Mucosa of descending colon (tissue), 3 donors: ENCODE measurements around the gene ALG9. TPM values are rescaled to one million over a fixed set of nuclear protein-coding genes. Genes with fewer than 3 reads are reported as not detected.

Experiments used
- ATAC-seq: fragments of 200-7000 bp; cut with Tn5 transposase; one replicate; pipeline ENCODE4 v1.9.1; 2020; ENCODE audit warnings: mild to moderate bottlenecking, moderate library complexity
- DNase-seq, 3 donors: peaks; one replicate each; pipeline ENCODE4 v3.0.0-alpha.2; 2020
- H3K36me3 ChIP-seq: fragments of 200-600 bp; one replicate; pipeline ENCODE4 v1.8.0; 2021; ENCODE audit warnings: low read depth, mild to moderate bottlenecking
- H3K4me1 ChIP-seq: fragments of 200-600 bp; one replicate; pipeline ENCODE4 v1.8.0; 2021; ENCODE audit warnings: low read depth, mild to moderate bottlenecking
- H3K4me3 ChIP-seq: fragments of 200-600 bp; one replicate; pipeline ENCODE4 v1.8.0; 2021; ENCODE audit warnings: mild to moderate bottlenecking
- H3K9me3 ChIP-seq: fragments of 200-600 bp; one replicate; pipeline ENCODE4 v1.8.0; 2021; ENCODE audit warnings: mild to moderate bottlenecking
- CTCF ChIP-seq: fragments of 200-600 bp; IDR thresholded peaks from one replicate; pipeline ENCODE4 v1.8.0; 2022; ENCODE audit warnings: antibody characterized with exemption, mild to moderate bottlenecking
- intact Hi-C, 2 donors: fragments of 100-400 bp; cut with DNase I in 1 of 2; cut with micrococcal nuclease in 1 of 2; formaldehyde crosslinking; loops; one replicate each; pipeline versions ENCODE4 v1.11.0 to v1.11.1; 2022; cut with DNase I, micrococcal nuclease
- total RNA-seq, 3 donors: library from RNA; stranded (reverse); fragmentation: NEBNext Ultra II Directional in 2 of 3; extraction: Animal tissue kit (Norgen Biotek cat#: 25700) in 2 of 3; gene quantifications; one replicate each; pipeline versions ENCODE4 v1.2.1 to v1.2.4, GENCODE V29; 2021 to 2023
- donor health status: DM: no; HTN: no; CAD: no; lungs with moderate emphysema.
- donor health status: DM: no; HTN: no; CAD: no.
- donor health status: DM: no; HTN: yes; CAD: no.

ALG9 gene
- total RNA-seq, 3 donors from 2014 or later, result 16.7 to 29.3 (median 21.1) TPM

GRCh38 chr11:111792955-111793500, 78.4 kb downstream of the ALG9 start:
- H3K9me3 ChIP-seq, result peaks cover 9% of the 10 kb centered on the region
- H3K4me1 ChIP-seq, result no peaks in the 10 kb centered on the region
- DNase-seq (no peak), ATAC-seq (no peak)
- no peak for TF ChIP-seq CTCF
- no peak overlapping the region for H3K4me3 ChIP-seq
- no peaks in the 10 kb centered on the region for H3K36me3 ChIP-seq
- intact Hi-C loops, result no loop called here

DNA sequence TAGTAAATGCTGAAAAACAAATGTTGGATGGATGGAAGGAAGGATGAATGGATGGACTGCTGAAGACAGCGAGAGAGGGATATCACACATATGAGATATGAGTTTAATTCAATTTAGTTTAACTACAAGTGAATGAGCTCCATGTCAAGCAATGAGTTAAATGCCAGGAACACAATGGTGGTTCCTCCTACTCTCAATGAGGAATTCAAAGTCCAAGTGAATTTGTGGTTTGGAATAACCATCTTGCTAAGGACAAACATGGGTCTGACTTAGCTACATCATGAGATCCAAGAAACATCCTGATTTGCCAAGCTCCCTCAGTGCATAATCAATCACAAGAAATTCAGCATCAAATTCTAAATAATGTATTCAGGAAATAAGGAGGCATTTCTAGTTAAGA, 79.1 kb downstream of the ALG9 start:
- Histone ChIP-seq H3K9me3 (peaks cover 3% of the 10 kb centered on the region), H3K4me3 (no peak overlapping the region), H3K4me1 (no peaks in the 10 kb centered on the region), H3K36me3 (no peaks in the 10 kb centered on the region)
- no peak for ATAC-seq
- intact Hi-C loops, result no loop called here
- no peak for DNase-seq
- no peak for TF ChIP-seq CTCF

GRCh38 chr11:111788464-111788863, 82.9 kb downstream of the ALG9 start:
- intact Hi-C loops, result loop anchor here in 1 of 2 donors (10.0 kb wide), 1 partner anchor 46 kb away; no protein-coding TSS in a partner anchor
- ATAC-seq (no peak), DNase-seq (no peak)
- Histone ChIP-seq H3K9me3 (no peaks in the 10 kb centered on the region), H3K4me3 (no peak overlapping the region), H3K4me1 (no peaks in the 10 kb centered on the region), H3K36me3 (no peaks in the 10 kb centered on the region)
- no peak for TF ChIP-seq CTCF

DNA sequence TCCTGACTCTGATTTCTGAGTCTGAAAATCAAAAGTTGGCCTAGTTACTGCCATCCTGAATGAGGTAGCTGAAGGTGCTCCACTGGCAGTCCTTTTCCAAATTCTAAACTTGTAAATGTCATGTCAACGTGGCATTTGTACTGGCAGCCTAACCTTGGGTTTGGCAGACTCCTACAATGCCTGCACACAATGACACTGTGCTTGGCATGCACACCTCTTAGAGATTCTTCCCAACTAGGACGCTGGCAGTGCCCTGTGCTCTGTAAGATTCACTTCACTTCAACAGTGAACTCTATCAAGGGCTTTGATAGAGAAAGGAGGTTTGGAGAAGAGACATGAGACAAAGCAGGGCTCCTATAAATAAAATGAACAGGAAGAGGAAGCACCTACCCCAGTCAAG, 83.3 kb downstream of the ALG9 start:
- Histone ChIP-seq H3K4me3 (no peak overlapping the region), H3K4me1 (no peaks in the 10 kb centered on the region), H3K36me3 (no peaks in the 10 kb centered on the region), H3K9me3 (no peaks in the 10 kb centered on the region)
- no peak for ATAC-seq
- TF ChIP-seq CTCF, result no peak
- intact Hi-C loops, result loop anchor here in 1 of 2 donors (10.0 kb wide), 1 partner anchor 47 kb away; no protein-coding TSS in a partner anchor
- DNase-seq, result no peak

GRCh38 chr11:111785886-111786412, 85.4 kb downstream of the ALG9 start:
- Histone ChIP-seq H3K4me3 (no peak overlapping the region), H3K4me1 (peaks cover 9% of the 10 kb centered on the region), H3K36me3 (no peaks in the 10 kb centered on the region), H3K9me3 (no peaks in the 10 kb centered on the region)
- DNase-seq (no peak), ATAC-seq (peak; percentile 52)
- intact Hi-C loops, result loop anchor here in 1 of 2 donors (10.0 kb wide), 1 partner anchor 49 kb away; no protein-coding TSS in a partner anchor
- no peak for TF ChIP-seq CTCF
